Naive B cell (primary cell): ENCODE data around the gene IFITM1. TPM values are rescaled to one million over a fixed set of nuclear protein-coding genes. Genes with fewer than 3 reads are reported as not detected.
A peak's percentile ranks its signal among the peaks of the same experiment; 100 is the strongest.
"Not testable (repeated sequence)": the region's sequence is repeated elsewhere in the genome, so short reads cannot be mapped to it uniquely, and the experiment has no call there.

ENCODE experiments used
- ATAC-seq, 2 donors: fragments of 150-1000 bp; cut with Tn5 transposase; 2 replicates each; pipeline ENCODE4 v1.10.0; 2021; ENCODE audit warnings: low read depth in 2 of 2, mild to moderate bottlenecking in 2 of 2, moderate library complexity in 2 of 2
- DNase-seq: peaks from one replicate; pipeline ENCODE4 v3.0.0; 2022
- H3K27ac Mint-ChIP-seq, 6 donors: one replicate each; pipeline ENCODE4 v1.8.0; 2020 to 2022; ENCODE audit warnings: mild to moderate bottlenecking in 6 of 6, mixed read lengths in 6 of 6, moderate library complexity in 5 of 6, inconsistent platforms in 2 of 6
- H3K27me3 Mint-ChIP-seq, 3 donors: one replicate each; pipeline ENCODE4 v1.8.0; 2021 to 2022; ENCODE audit warnings: mixed read lengths in 3 of 3, mild to moderate bottlenecking in 1 of 3
- H3K36me3 Mint-ChIP-seq, 2 donors: one replicate each; pipeline ENCODE4 v1.8.0; 2020 to 2022; ENCODE audit warnings: mixed read lengths in 2 of 2, inconsistent platforms in 1 of 2, mild to moderate bottlenecking in 1 of 2
- H3K4me1 Mint-ChIP-seq, 3 donors: one replicate each; pipeline ENCODE4 v1.8.0; 2020 to 2022; ENCODE audit warnings: mixed read lengths in 3 of 3, inconsistent platforms in 1 of 3, mild to moderate bottlenecking in 1 of 3, moderate library complexity in 1 of 3
- H3K4me3 Mint-ChIP-seq, 8 donors: one replicate each; pipeline ENCODE4 v1.8.0; 2020 to 2022; ENCODE audit warnings: mild to moderate bottlenecking in 8 of 8, mixed read lengths in 8 of 8, moderate library complexity in 8 of 8, inconsistent platforms in 2 of 8
- H3K9me3 Mint-ChIP-seq, 7 donors: one replicate each; pipeline ENCODE4 v1.8.0; 2020 to 2022; ENCODE audit warnings: mixed read lengths in 7 of 7, mild to moderate bottlenecking in 5 of 7, inconsistent platforms in 2 of 7, moderate library complexity in 1 of 7
- polyA plus RNA-seq, 6 donors: library from polyadenylated mRNA; unstranded; fragments of 300-500 nt; fragmentation: Illumina TruSeq; gene quantifications; one replicate each; pipeline ENCODE4 v1.2.3, GENCODE V29; 2021; ENCODE audit warnings: low read depth in 6 of 6

IFITM1 gene
- polyA plus RNA-seq, 6 donors from 2014 or later, result 152 to 299 (median 164) TPM

- Mint-ChIP-seq H3K4me3 (peak overlapping the region in 1 of 8 donors; percentile 62), H3K27me3 (no peaks in the 10 kb centered on the region), H3K27ac (peak overlapping the region in 2 of 6 donors; percentile 8 to 90), H3K9me3 (peaks cover 0 to 4% (median 0%) of the 10 kb centered on the region in 7 donors), H3K4me1 (peaks cover 26 to 49% (median 32%) of the 10 kb centered on the region in 3 donors), H3K36me3 (no peaks in the 10 kb centered on the region)
- DNase-seq (no peak), ATAC-seq (no peak)
These were observed 19.0 kb downstream of the IFITM1 start for GRCh38 chr11:332651-333480.

DNA sequence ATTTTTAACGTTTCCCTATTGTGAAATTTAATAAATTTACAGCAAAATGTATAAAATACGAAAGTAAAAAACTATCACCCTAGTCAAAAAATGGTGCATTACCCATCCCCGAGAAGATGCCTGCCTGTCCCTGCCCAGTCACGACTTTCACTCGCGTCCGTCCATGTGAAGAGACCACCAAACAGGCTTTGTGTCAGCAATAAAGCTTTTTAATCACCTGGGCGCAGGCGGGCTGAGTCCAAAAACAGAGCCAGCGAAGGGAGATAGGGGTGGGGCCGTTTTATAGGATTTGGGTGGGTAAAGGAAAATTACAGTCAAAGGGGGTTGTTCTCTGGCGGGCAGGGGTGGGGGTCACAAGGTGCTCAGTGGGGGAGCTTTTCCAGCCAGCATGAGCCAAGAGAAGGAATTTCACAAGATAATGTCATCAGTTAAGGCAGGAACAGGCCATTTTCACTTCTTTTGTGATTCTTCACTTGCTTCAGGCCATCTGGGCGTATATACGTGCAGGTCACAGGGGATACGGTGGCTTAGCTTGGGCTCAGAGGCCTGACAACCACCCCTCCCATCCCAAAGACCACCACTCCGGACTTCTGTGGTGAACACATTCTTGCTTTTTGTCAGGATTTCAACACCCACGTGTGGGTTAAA is 19.9 kb downstream of the IFITM1 start:
- not testable (repeated sequence) for H3K27ac Mint-ChIP-seq, ATAC-seq, DNase-seq, H3K4me3 Mint-ChIP-seq, H3K9me3 Mint-ChIP-seq, H3K36me3 Mint-ChIP-seq, H3K27me3 Mint-ChIP-seq
- H3K4me1 Mint-ChIP-seq, result peaks cover 26 to 44% (median 32%) of the 10 kb centered on the region in 3 donors

DNA sequence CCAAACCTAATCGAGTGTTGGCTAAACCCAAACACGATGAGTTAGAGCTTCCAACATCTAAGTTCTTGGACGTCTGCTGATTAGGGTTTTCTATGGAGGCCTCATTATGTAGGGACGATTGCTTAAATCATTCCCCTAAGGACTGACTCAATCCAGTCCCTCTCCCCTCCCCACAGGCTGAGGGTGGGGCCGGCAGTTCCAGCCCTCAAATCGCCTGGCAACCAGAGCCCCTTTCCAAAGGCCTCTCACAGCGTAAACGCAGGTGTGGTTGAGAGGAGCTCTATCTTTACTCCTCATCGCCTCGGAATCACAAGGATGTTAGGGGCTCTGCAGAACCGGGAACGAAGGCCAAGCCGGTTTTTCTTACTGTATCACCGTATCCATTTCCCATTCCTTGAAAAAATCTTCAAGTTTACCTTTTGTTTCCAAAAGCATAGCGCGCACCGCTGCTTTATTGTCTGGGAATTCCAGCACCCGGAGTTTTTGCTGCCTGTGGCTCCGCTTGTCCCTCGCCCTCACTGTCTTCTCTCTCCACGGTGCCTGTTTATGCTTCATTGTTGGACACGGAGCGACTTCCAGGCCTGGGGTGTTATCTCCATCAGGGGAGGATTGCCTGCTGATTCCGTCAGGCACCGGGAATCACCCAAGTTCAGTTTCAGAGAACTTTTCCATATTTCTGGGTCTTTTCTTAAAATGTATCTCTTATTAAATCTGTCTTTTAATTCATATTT is 20.6 kb downstream of the IFITM1 start:
- Mint-ChIP-seq H3K27ac (peak overlapping the region in 1 of 6 donors; percentile 70), H3K4me1 (peaks cover 19 to 38% (median 30%) of the 10 kb centered on the region in 3 donors), H3K36me3 (no peaks in the 10 kb centered on the region), H3K27me3 (no peaks in the 10 kb centered on the region), H3K4me3 (peak overlapping the region in 1 of 8 donors; percentile 54), H3K9me3 (peaks cover 0 to under 1% (median 0%) of the 10 kb centered on the region in 7 donors)
- DNase-seq, result no peak
- ATAC-seq, result no peak

DNA sequence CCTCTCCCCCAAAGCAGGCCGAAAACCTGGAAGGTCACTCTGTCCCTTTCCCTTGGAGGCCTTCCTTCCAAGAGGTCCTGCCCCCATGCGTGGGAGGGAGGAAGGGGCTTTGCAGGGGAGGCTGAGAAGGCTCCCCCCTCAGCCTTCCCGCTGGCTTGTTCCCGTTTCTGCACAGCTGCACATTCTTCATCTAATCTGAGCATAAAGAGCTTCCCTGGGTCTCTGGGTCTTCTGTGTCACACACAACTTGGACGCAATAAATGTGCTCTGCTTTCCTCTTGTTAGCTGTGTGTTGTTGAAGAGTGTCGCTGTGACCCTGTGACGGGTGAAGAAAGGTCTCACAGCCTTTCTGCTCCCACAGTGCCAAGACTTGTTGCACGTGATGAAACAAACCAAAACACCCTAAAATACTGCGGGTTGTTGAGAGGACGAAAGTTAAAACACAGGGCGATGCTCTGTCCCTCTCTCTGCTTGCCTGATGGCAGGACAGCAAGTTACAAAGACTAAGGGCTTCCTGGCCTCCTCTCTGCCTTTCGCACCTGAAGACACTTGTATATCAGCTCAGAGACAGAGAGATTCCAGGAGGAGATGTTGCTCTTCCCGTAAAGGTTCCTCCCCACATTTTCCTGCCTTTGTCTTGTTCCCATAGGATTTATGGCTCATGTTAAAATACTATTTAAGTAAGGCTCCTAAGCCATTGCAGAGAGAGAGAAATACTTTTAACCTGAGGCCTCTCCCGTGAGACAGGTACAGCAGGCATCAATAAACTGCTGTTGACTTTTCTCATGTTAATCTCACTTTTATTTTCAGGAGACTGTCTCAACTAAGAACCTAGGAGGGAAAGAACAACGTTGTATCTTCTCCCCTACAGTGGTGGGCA is 22.2 kb downstream of the IFITM1 start:
- Mint-ChIP-seq H3K27ac (peak overlapping the region in 2 of 6 donors; percentile 23 to 78), H3K4me1 (peaks cover 22 to 37% (median 24%) of the 10 kb centered on the region in 3 donors)

DNA sequence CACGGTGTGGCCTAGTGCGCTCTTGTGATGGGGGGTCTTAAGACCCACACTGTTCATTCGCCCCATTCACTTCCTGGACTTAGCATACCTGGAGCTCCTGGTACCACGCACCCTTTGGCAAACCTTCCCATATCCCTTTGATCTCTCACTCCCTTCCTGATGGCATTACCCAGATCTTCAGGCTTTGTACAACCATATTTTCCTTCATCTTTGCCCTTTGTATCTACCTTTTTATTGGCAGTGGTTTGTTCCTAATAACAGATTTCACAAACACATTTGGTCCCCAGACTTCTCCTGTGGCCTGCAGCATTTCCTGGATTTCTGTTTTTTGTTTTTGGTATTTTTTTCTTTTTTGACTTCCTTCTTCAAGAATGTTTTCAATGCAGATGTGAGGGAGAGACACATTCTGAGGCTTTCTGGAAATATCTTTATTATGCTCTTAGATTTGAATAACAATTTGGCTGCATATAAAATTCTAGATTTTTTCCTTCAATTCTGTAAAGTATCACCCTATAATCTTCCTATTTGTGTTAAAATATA is 22.9 kb downstream of the IFITM1 start:
- DNase-seq (no peak), ATAC-seq (no peak)
- Mint-ChIP-seq H3K27me3 (no peaks in the 10 kb centered on the region), H3K4me3 (no peak overlapping the region), H3K36me3 (peaks cover 0 to 7% of the 10 kb centered on the region in 2 donors), H3K27ac (peak overlapping the region in 2 of 6 donors; percentile 23 to 33), H3K4me1 (peaks cover 27 to 37% (median 29%) of the 10 kb centered on the region in 3 donors), H3K9me3 (peaks cover 0 to 7% (median 2%) of the 10 kb centered on the region in 7 donors)

More for the DNA sequence above, 22.2 kb downstream of the IFITM1 start:
- Mint-ChIP-seq H3K36me3 (peaks cover 0 to 6% of the 10 kb centered on the region in 2 donors), H3K4me3 (no peak overlapping the region), H3K27me3 (no peaks in the 10 kb centered on the region), H3K9me3 (peaks cover 0 to 4% (median 0%) of the 10 kb centered on the region in 7 donors)
- no peak for ATAC-seq
- DNase-seq, result no peak

GRCh38 chr11:337711-338110 is 23.9 kb downstream of the IFITM1 start:
- Mint-ChIP-seq H3K4me1 (peaks cover 28 to 43% (median 37%) of the 10 kb centered on the region in 3 donors), H3K4me3 (no peak overlapping the region), H3K27ac (no peak overlapping the region), H3K36me3 (peaks cover 0 to 7% of the 10 kb centered on the region in 2 donors), H3K27me3 (no peaks in the 10 kb centered on the region), H3K9me3 (peaks cover 0 to 7% (median 2%) of the 10 kb centered on the region in 7 donors)
- ATAC-seq, result no peak
- no peak for DNase-seq

DNA sequence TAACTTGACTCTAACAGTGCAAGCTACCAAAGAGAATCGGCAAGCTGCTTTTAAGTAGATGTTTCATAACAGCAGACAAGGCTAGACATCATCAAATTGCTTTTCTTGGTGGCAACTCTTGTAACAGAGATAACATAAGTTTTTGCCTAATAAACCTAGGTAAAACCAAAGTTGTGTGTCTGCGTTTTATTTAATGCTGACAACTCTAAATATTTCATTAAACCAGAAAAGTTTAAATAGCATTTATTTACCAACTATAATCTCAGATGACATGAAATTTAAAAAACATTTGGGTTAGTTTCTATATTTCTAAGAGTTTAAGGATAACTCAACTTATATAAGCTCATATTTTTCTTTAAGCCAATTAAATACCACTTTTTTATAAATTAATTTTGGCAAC is 26.1 kb downstream of the IFITM1 start:
- ATAC-seq, result no peak
- Mint-ChIP-seq H3K27ac (no peak overlapping the region), H3K27me3 (no peaks in the 10 kb centered on the region), H3K4me1 (peaks cover 28 to 48% (median 37%) of the 10 kb centered on the region in 3 donors), H3K36me3 (peaks cover 0 to 7% of the 10 kb centered on the region in 2 donors), H3K4me3 (peak overlapping the region in 1 of 8 donors; percentile 64), H3K9me3 (peaks cover 0 to 7% (median 2%) of the 10 kb centered on the region in 7 donors)
- DNase-seq, result no peak

DNA sequence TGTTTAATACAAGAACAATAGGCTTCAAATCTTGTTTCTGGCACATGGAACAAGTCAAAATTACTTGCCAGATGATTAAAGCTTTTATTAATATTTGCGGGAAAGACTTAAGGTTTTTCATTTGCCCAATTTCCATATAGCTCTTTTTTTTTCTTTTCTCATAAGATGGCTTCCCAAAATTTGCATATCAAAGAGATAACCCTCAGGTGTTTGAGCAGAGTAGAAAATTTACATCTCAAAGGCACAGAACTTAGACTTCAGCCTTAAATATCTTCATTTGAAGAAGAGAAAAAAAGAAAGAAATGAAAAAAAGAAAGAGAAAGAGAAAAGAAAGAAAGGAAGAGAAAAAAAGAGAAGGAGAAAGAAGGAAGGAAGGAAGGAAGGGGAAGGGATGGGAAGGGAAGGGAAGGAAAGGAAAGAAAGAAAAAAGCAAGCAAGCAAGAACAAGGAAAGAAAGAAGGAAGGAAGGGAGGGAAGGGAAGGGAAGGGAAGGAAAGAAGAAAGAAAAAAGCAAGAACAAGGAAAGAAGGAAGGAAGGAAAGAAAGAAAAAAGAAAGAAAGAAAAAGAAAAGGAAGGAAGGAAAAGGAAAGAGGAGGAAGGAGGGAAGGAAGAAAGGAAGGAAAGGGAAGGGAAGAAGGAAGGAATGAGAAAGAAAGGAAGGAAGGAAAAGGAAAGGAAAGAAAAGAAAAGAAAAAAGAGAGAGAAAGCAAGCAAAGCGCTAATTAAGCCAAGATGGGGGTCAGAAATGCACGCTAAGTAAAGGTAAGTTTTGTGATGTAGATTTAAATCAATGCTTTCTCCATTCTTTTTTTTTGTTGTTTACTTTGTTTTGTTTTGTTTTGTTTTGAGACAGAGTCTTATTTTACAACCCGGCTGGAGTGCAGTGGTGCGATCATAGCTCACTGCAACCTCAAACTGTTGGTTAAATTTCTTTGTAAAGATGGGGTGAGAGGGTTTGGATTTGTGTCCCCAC is 27.0 kb downstream of the IFITM1 start:
- peaks cover 0 to 7% of the 10 kb centered on the region in 2 donors for H3K36me3 Mint-ChIP-seq
- H3K4me1 Mint-ChIP-seq, result peaks cover 25 to 43% (median 33%) of the 10 kb centered on the region in 3 donors
- no peak for ATAC-seq
- H3K9me3 Mint-ChIP-seq, result peaks cover 0 to 7% (median 2%) of the 10 kb centered on the region in 7 donors
- H3K27me3 Mint-ChIP-seq, result no peaks in the 10 kb centered on the region
- H3K27ac Mint-ChIP-seq, result peak overlapping the region in 4 of 6 donors; percentile 58 to 84 (median 75)
- peak overlapping the region in 7 of 8 donors; percentile 61 to 87 (median 74) for H3K4me3 Mint-ChIP-seq
- DNase-seq, result no peak

DNA sequence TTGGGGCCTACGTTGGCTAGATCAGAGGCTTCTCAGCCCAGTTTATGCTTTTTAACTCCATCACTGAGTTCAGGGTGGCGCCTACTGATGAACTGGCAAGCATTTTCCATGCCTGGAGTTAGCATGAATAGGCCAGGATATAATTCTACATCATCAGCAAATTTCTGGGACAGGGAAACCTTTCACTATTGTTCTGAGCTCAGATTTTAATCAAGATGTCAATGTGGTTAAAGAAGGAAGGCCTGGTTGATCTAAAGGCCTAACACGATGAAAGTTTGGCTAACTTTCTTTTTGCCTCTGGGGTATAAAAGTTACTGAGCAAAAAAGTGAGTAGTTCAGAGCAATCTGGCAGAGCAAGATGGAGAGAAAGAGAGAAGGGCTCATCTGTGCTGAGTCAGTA is 28.5 kb downstream of the IFITM1 start:
- Mint-ChIP-seq H3K27me3 (no peaks in the 10 kb centered on the region), H3K27ac (no peak overlapping the region), H3K9me3 (peaks cover 0 to 7% (median 2%) of the 10 kb centered on the region in 7 donors), H3K4me1 (peaks cover 14 to 33% (median 22%) of the 10 kb centered on the region in 3 donors), H3K4me3 (peak overlapping the region in 2 of 8 donors; percentile 25 to 61), H3K36me3 (peaks cover 0 to 7% of the 10 kb centered on the region in 2 donors)
- DNase-seq (no peak), ATAC-seq (no peak)

DNA sequence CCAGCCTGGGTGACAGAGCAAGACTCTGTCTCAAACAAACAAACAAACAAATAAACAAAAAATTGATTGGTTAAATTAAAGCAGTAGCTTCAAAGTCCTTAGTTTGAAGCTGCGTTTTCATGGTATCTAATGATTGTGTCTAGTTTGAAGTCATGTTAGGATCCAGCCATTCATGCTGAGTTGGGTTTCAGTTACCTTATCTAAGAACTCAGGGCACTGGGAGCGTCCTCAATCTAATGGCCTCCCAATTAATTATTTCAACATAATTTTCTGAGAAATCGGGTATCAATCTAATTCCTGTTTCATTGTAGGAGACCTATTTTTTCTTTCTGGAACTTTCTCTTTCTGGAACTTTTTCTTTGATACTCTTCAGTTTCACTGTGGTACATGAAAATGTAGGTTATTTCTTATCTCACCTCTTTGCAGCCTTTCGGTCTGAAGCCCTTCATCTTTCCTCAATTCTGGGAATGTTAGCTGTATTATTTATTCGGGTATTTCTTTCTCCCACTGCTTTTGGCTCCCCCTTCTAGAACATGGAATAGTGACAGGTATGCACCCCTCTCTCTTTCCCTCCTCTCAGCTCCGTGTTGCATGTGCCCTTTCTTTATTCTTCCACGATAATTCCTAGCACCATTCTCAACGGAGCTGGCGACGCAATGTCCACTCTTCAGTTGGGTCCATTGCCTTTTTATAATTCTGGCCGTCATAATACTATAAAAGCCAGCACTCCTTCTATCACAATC is 31.2 kb downstream of the IFITM1 start:
- Mint-ChIP-seq H3K4me1 (peaks cover 14 to 35% (median 22%) of the 10 kb centered on the region in 3 donors), H3K27me3 (no peaks in the 10 kb centered on the region), H3K36me3 (peaks cover 0 to 7% of the 10 kb centered on the region in 2 donors), H3K4me3 (no peak overlapping the region), H3K27ac (peak overlapping the region in 1 of 6 donors; percentile 65), H3K9me3 (peaks cover 0 to 7% (median 2%) of the 10 kb centered on the region in 7 donors)
- ATAC-seq (no peak), DNase-seq (no peak)

- DNase-seq (no peak), ATAC-seq (no peak)
- Mint-ChIP-seq H3K27me3 (no peaks in the 10 kb centered on the region), H3K9me3 (peaks cover 0 to 2% (median 0%) of the 10 kb centered on the region in 7 donors), H3K4me1 (peaks cover 9 to 31% (median 20%) of the 10 kb centered on the region in 3 donors), H3K27ac (peak overlapping the region in 2 of 6 donors; percentile 28 to 49), H3K36me3 (no peaks in the 10 kb centered on the region), H3K4me3 (no peak overlapping the region)
These were observed 32.7 kb downstream of the IFITM1 start for GRCh38 chr11:346529-346928.
